HTR-8/SVneo (cell line): Measurements from ENCODE around the gene GOLGA8H.
A peak's percentile ranks its signal among the peaks of the same experiment; 100 is the strongest.
"Not testable (repeated sequence)": the region's sequence is repeated elsewhere in the genome, so short reads cannot be mapped to it uniquely, and the experiment has no call there.

Experiments used
- DNase-seq: peaks from one replicate; pipeline ENCODE4 v3.0.0; 2011; ENCODE audit warnings: low spot score, mixed read lengths; ENCODE audit not compliant: insufficient read length
- FAIRE-seq: peaks from 2 replicates; lab custom pipeline; 2011; peaks lifted over from hg19 to GRCh38; lab: Jason Lieb, UNC

The GOLGA8H gene, protein sequence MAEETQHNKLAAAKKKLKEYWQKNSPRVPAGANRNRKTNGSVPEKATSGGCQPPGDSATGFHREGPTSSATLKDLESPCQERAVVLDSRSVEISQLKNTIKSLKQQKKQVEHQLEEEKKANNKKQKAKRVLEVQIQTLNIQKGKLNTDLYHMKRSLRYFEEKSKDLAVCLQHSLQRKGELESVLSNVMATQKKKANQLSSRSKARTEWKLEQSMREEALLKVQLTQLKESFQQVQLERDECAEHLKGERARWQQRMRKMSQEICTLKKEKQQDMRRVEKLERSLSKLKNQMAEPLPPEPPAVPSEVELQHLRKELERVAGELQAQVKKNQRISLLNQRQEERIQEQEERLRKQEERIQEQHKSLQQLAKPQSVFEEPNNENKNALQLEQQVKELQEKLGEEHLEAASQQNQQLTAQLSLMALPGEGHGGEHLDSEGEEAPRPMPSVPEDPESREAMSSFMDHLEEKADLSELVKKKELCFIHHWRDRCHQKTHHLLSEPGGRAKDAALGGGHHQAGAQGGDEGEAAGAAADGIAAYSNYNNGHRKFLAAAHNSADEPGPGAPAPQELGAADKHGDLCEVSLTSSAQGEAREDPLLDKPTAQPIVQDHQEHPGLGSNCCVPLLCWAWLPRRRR

GRCh38 chr15:30603796-30604195 lies at the start of gene GOLGA8H:
TSS of gene GOLGA8H (plus strand) at chr15:30604028. CDS start at chr15:30604126, 98 bp downstream.
- not testable (repeated sequence) for DNase-seq, FAIRE-seq

DNA sequence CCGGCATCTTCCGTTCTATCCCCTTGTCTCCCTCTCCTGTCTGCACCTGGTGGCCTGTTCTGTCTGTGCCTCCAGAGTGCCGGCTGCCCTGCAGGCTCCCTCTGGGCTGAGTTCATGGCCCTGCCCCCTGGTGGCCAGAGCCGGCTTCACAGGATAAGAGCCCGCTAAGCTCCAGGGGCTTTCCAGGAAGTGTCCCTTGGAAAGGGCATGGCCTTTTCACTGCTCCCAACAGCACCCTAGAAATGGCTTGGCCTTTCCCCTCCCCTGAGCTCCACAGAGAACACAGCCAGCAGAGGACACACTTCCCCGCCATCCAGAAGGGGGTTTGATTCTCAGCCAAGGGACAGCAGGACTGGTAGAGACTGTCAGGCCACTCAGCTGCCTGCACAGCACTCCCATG lies 36.9 kb upstream of the GOLGA8H start:
- FAIRE-seq, DNase-seq: not testable (repeated sequence)

DNA sequence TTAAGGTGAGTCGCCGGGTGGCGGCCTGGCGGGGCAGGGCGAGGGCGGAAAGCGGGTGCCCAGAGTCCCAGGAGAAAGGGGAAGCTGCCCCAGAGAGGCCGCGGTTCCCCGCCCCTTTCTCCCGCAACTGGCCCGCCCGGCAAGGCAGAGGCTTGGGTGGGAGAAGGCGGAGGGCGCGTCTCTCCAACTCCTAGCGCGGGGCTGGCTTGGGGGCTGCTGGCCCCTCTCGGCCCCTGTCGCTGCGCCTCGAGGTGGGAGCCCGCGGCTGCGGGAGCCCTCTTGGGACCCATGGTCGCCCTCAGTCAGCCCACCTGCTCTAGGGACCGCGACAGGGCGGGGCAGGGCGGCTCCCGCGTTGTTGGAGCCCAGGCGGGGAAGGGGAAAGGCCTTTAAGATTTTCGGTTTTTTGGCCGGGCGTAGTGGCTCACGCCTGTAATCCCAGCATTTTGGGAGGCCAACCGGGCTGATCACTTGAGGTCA lies 30.8 kb upstream of the GOLGA8H start:
- FAIRE-seq: not testable (repeated sequence)

GRCh38 chr15:30579394-30579970 lies 24.3 kb upstream of the GOLGA8H start:
- DNase-seq, FAIRE-seq: not testable (repeated sequence)

More for the DNA sequence above, 30.8 kb upstream of the GOLGA8H start:
- not testable (repeated sequence) for DNase-seq

GRCh38 chr15:30580716-30581115 lies 23.1 kb upstream of the GOLGA8H start:
- DNase-seq, FAIRE-seq: not testable (repeated sequence)

- not testable (repeated sequence) for FAIRE-seq, DNase-seq
These were observed 4.9 kb upstream of the GOLGA8H start for GRCh38 chr15:30598953-30599352.

GRCh38 chr15:30612271-30612670 lies 8.4 kb downstream of the GOLGA8H start:
- DNase-seq, FAIRE-seq: not testable (repeated sequence)

DNA sequence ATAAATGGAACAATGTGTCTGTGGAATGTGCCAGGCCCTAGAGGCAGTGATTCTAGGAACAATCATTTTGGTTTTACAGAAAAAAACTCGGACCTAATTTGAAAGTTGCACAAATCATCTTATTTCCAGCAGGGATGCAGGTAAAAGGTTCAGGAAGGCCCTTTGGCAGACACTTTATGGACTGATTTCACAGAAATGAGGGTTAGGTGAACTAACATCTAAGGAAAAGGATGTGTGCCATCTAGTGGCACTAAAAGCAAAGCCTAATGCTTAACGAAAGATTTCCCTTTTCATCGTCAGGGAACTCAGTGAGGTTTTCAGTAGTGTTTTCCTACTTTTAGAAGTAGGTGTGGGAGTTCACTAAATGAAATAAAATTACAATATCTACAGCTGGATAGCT lies 17.5 kb downstream of the GOLGA8H start:
- not testable (repeated sequence) for FAIRE-seq, DNase-seq

GRCh38 chr15:30625436-30626193 lies 21.8 kb downstream of the GOLGA8H start, which contains the start of gene ARHGAP11B:
TSS of gene ARHGAP11B (plus strand) at chr15:30626128.
- peak; percentile 74 for FAIRE-seq
- peak; percentile 70 for DNase-seq

DNA sequence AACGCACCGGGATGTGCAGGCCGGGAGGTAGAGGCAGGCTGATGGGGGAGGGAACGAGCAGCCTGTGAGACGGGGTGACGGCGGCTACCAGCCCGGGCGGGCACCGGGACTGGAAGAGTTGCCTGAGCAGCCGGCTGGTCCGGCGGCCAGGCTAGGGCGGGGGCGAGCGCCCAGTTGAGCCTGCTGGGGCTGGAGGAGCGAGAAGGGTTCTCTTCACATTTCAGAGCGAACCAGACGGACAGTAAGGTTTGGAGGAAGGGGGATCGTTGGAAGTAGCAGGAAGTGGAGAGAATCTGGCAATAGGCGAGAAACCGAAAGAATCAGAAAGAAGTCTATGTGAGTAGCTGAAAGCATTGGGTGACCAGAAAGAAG lies 22.4 kb downstream of the GOLGA8H start:
- DNase-seq, FAIRE-seq: not testable (repeated sequence)

GRCh38 chr15:30626632-30627031 lies 22.8 kb downstream of the GOLGA8H start:
- DNase-seq, FAIRE-seq: not testable (repeated sequence)

GRCh38 chr15:30650012-30650929 lies 46.4 kb downstream of the GOLGA8H start:
- no peak for FAIRE-seq
- DNase-seq: no peak

DNA sequence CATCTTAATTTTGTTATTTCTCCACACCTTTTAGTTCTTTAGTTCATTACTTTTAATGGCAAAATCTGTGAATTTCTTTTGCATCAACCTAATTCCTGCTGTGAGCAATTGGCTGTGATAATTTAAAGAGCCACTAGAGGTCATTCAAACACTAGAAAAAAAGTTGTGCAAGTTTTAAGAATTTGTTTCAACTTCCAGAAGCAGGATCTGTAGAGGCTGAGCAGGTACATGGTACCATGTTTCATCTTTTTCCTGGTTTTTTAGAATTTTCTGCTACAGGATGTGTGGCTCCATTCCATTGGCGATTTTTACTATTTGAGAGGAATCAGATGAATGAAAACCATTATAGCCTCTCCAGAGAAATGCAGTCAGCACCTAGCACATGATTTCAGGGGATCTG lies 57.3 kb downstream of the GOLGA8H start:
- FAIRE-seq, DNase-seq: not testable (repeated sequence)
